HG03060 (cell line): ENCODE results near the gene PAQR7.

Experiments used
- ATAC-seq: cut with Tn5 transposase; IDR thresholded peaks from one replicate; pipeline ENCODE4 v1.9.1; 2021; ENCODE audit warnings: low read depth, moderate number of reproducible peaks; ENCODE audit not compliant: unreplicated experiment

The PAQR7 gene

GRCh38 chr1:25876693-25877077, 1.2 kb upstream of the PAQR7 start:
- no peak for ATAC-seq

- ATAC-seq: no peak
Observed at GRCh38 chr1:25875856-25876692, 566 bp upstream of the PAQR7 start.

DNA sequence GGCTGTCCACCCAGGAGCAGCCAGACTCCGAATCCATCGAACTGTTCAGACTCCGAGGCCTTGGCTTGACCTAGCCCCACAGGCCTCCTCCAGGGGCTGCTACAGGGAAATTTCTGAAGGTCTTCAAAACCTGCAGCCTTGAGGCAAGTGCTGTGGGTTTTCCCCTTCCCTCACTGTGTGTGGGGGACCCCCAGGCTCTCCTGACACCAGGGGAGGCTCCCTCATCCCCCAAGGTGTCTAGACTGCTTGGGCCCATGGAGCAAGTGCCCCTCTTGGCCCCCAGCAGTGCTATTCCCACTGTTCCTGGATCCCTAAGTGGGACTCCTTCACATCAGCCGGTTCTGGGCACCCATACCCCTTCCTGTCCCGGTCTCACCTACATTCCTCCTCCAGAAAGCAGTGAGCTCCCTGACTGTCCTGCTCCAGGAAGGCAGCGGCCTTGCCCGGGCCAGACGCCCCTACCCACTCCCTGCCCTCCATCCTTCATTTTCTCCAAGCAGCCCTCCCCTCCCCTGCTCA, 814 bp downstream of the PAQR7 start:
- ATAC-seq: no peak

DNA sequence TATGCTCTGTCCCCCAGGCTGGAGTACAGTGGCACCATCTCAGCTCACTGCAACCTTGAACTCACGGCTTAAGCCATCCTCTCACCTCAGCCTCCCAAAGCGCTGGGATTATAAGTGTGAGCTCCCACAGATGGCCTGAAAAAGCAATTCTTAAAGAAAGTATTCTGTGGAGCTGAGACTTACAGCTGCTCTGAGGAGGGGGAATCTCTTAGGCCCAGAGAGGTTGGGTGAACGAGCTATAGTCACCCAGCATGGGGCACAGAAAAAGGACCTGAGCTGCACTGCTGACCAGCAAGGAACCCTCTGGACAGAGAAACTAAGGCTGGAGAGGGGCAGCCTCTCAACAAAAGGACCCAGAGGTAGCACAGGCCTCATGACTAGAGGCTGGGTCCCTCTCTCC, 1.3 kb downstream of the PAQR7 start:
- no peak for ATAC-seq

- ATAC-seq: no peak
Observed at GRCh38 chr1:25873120-25873519, 2.4 kb downstream of the PAQR7 start.

DNA sequence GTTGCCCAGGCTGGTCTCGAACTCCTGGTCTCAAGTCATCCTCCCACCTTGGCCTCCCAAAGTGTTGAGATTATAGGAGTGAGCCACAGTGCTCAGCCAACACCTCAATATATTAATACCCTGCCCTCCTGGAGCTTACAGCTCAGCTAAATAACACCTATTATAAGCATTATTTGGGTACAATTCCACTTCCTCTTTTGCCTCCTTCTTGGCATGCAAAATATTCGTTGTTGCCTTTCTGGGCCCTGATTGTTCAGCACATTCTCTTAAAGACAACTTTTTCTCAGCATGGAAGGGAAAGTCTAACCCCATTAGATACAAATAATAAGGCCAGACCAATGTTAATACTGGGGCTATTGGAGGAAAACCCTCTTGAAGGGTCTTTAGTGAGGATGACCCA, 2.8 kb downstream of the PAQR7 start:
- ATAC-seq: no peak

- ATAC-seq: no peak
Observed at GRCh38 chr1:25871704-25872494, 3.6 kb downstream of the PAQR7 start.

- no peak for ATAC-seq
Observed at GRCh38 chr1:25871086-25871703, 4.3 kb downstream of the PAQR7 start.

GRCh38 chr1:25870614-25871013, 4.9 kb downstream of the PAQR7 start:
- no peak for ATAC-seq

DNA sequence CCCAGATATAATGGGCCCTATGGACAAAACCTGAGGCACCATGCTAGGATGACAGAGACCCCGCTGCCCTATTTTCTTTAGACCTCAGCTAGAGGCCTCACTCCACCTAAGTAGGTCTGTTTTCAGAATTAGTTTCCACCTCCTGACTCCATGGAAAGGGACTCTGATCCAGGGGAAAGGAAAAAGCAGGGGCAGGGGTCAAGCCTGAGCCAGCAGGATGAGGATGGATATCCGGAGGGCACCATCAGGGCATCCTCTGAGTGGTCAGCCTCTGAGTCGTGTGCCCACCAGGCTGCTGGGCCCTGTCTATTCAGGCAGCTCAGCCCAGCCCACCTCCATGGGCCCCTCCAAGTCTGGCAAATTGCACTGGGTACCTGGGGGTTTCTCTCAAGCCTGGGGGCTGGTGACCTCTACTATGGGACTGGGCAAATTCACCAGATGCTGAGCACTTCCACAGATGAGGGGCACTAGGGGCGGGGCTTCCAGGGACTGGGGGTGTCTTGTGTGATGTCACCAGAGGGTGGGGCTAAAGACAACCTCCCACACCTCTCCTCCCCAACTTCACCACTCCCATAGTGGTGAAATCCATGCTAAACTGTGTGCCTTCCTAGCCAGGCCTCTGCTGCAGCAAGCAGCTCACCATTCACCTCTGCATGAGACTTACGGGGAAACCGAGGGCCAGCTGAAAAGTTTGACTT, 5.5 kb downstream of the PAQR7 start:
- ATAC-seq: no peak

DNA sequence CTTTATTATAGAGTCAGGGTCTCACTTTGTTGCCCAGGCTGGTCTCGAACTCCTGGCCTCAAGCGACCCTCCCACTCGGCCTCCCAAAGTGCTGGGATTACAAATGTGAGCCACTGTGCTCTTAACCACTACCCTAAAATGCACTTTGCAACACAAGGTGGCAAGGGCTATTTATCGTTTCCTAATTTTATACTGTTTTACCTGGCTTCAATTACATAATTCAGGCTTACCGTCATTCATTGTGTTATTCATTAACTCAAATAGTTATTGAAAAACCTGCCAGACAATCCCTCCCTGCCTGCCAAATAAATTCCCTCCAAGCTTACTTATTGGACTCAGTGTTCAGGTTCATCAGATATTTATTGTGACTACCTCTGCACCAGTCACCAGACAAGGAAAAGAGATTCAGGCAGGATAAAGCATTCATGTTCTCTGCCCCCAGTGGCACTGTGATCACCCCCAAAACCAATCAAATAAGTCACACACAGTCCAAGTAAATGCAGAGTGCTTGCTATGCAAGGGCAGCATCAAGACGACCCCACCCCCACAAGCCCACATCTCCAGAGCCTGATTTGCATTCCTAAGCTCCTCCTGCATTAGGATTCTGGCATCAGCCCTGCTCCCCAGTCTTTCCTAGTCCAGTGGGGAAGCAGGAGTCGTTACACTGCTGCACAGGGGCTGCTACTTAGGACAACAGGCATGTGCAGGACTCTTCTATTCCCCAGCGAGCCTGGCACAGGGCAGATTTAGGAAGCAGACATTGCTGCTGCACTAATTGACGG, 8.1 kb downstream of the PAQR7 start:
- no peak for ATAC-seq

- no peak for ATAC-seq
Observed at GRCh38 chr1:25866288-25866687, 9.2 kb downstream of the PAQR7 start.

DNA sequence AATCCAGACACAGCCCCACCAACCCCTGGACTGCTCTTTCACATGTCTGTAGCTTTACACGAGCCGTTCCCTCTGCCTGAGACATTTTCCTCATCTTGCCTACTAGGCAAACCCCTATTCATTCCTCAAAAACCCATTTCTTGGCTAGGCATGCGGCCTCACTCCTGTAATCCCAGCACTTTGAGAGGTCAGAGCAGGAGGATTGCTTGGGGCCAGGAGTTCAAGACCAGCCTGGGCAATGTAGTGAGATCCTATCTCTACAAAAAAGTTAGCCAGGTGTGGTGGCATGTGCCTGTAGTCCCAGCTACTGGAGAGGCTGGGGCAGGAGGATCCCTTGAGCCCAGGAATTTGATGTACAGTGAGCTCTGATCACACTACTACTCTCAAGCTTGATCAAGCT, 11.1 kb downstream of the PAQR7 start:
- ATAC-seq: no peak

DNA sequence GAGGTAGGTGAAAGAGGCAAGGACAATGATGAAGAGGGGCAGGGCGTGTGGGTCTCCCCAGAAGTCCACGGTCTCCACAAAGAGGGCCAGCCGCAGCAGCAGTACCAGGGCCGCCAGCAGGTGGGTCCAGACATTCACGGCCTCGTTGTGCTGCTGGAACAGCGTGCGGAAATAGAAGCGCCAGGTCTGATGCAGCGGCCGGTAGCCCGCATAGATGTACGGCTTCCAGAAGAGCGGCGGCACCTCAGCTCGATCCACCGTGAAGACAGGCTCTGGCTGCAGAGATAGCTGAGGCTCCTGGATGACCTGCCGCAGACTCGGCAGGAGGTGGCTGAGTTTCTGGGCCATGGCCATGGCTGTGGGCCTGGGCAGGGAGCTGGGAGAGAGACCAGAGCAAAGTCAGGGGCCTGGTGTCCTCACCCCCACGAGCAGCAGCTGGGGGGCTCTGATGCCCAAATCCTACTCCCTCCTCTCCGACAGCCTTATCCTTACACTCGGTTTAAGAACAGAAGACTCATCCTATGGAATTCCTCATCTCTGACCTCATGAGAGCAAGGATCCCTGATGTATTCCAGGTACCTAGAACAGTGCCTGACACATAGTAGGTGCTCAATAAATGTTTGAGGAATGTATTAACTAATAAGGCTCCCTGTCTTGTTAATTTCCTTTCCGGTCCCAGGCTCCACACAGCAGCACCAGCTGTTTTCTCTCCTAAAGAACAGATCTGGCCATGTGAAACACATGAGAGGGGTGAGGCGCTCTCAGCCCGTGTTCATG, 11.8 kb downstream of the PAQR7 start:
- no peak for ATAC-seq

- ATAC-seq: no peak
Observed at GRCh38 chr1:25862785-25863485, 12.6 kb downstream of the PAQR7 start.

- no peak for ATAC-seq
Observed at GRCh38 chr1:25861316-25862286, 13.9 kb downstream of the PAQR7 start.
